Measurements from ENCODE around the gene TUBB1.
"Not testable (repeated sequence)": the region's sequence is repeated elsewhere in the genome, so short reads cannot be mapped to it uniquely, and the experiment has no call there.

TUBB1 gene

GRCh38 chr20:59006864-59007664 lies 12.2 kb upstream of the TUBB1 start, which contains the start of gene CTSZ:
TSS of gene CTSZ (minus strand) at chr20:59007254. CDS start at chr20:59007128, 126 bp downstream.
- DNase-seq: peak; percentile 79

- no peak for DNase-seq
Observed at GRCh38 chr20:59007665-59008511, 11.3 kb upstream of the TUBB1 start.

GRCh38 chr20:59008715-59009336 lies 10.4 kb upstream of the TUBB1 start:
- peak; percentile 51 for DNase-seq

- DNase-seq: peak; percentile 45
Observed at GRCh38 chr20:59010321-59010994, 8.8 kb upstream of the TUBB1 start.

GRCh38 chr20:59010995-59011873 lies 8.0 kb upstream of the TUBB1 start:
- DNase-seq: peak; percentile 53

- DNase-seq: not testable (repeated sequence)
Observed at GRCh38 chr20:59011874-59012157, 7.4 kb upstream of the TUBB1 start.

GRCh38 chr20:59013031-59013951 lies 5.9 kb upstream of the TUBB1 start:
- peak; percentile 49 for DNase-seq

GRCh38 chr20:59013959-59014608 lies 5.1 kb upstream of the TUBB1 start:
- DNase-seq: peak; percentile 61

- DNase-seq: peak; percentile 51
Observed at GRCh38 chr20:59014680-59015389, 4.4 kb upstream of the TUBB1 start.

- DNase-seq: no peak
Observed at GRCh38 chr20:59015411-59015810, 3.8 kb upstream of the TUBB1 start.

GRCh38 chr20:59015812-59016711 lies 3.2 kb upstream of the TUBB1 start:
- DNase-seq: peak; percentile 51

GRCh38 chr20:59016795-59017492 lies 2.3 kb upstream of the TUBB1 start:
- peak; percentile 45 for DNase-seq

GRCh38 chr20:59017493-59018231 lies 1.6 kb upstream of the TUBB1 start:
- DNase-seq: peak; percentile 48

GRCh38 chr20:59018817-59019216 lies 412 bp upstream of the TUBB1 start:
- DNase-seq: peak; percentile 46

GRCh38 chr20:59020938-59021551 lies 1.8 kb downstream of the TUBB1 start:
- DNase-seq: peak; percentile 19

GRCh38 chr20:59022754-59023153 lies 3.5 kb downstream of the TUBB1 start:
- DNase-seq: peak; percentile 51

- peak; percentile 47 for DNase-seq
Observed at GRCh38 chr20:59023616-59024015, 4.4 kb downstream of the TUBB1 start.

All from activated CD8-positive, alpha-beta memory T cell treated with anti-CD3 and anti-CD28 coated beads for 24 hours (primary cell).